Measurements from ENCODE around the gene SGTB.

SGTB gene

DNA sequence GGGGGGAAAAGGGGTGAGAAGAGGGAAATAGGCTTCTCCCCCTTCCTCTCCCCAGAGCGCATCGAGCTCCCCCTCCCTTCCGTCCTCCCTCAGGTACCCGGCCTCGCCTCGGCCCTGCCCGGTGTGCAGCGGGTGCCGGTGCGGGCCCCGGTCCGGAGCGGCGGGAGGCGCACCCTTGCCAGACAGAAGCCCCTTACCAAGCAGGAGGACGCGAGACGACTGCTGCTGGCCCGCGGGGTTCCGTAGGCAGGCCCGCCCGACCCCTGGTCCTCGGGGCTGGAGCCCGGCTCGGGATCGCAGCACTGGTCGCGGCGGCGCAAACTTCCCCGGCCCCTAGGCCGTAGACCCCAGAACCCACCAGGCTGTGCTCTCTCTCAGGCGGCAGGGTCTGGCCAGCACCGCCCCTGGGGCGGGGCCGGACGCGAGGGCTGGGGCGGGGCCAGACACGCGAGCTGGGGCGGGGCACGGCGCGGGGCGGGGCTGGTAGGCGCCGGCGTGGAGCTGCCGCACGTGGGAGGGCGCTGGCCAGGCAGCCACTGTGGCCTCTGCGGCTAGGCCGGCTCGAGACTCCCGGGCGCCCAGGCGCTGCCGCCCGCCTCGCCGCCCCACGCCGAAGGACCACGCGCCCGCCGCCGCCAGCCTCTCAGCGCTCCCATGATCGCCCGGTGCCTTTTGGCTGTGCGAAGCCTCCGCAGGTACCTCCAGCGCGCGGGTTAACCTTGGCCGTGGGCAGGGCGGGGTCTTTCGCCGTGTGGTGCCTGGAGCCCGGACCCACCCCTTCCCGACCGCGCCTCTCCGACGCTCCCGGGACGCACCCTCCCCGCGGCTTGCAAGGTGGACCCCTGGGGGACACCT lies at the start of gene SGTB, which contains the start of gene NLN:
Gene SGTB, minus strand, starts transcription at position 390 of the 855 bp plus-strand sequence. CDS start 1,302 bp downstream, outside the sequence.
Gene NLN, plus strand, starts transcription at position 486 of the 855 bp plus-strand sequence. Its CDS starts 169 bp downstream, at position 655.
- no peak for FAIRE-seq
- peak; percentile 34 for DNase-seq (ENCODE audit: low spot score)

GRCh38 chr5:65771266-65771665 lies 49.4 kb upstream of the SGTB start:
- DNase-seq (ENCODE audit: low spot score) (no peak), FAIRE-seq (no peak)

GRCh38 chr5:65769539-65769938 lies 47.6 kb upstream of the SGTB start:
- DNase-seq (ENCODE audit: low spot score) (peak; percentile 81), FAIRE-seq (peak; percentile 84)

- DNase-seq (ENCODE audit: low spot score) (no peak), FAIRE-seq (no peak)
These were observed 46.9 kb upstream of the SGTB start for GRCh38 chr5:65768723-65769346.

- no peak for DNase-seq (ENCODE audit: low spot score)
- no peak for FAIRE-seq
These were observed 45.7 kb upstream of the SGTB start for GRCh38 chr5:65767565-65767964.

DNA sequence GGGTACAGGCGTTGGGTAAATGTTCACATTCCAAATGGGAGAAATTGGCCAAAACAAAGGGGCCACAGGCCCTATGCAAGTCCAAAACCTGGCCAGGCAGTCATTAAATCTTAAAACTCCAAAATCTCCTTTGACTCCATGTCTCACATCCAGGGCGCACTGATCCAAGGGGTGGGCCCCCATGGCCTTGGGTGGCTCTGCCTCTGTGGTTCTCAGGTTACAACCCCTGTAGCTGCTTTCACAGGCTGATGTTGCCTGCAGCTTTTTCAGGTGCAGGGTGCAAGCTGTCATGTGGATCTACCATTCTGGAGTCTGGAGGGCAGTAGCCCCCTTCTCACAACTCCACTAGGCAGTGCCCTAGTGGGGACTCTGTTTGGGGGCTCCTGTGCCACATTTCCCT lies 44.9 kb upstream of the SGTB start:
- no peak for DNase-seq (ENCODE audit: low spot score)
- FAIRE-seq, result no peak

GRCh38 chr5:65766175-65766574 lies 44.3 kb upstream of the SGTB start:
- FAIRE-seq (no peak), DNase-seq (ENCODE audit: low spot score) (no peak)

GRCh38 chr5:65765582-65765981 lies 43.7 kb upstream of the SGTB start:
- FAIRE-seq (no peak), DNase-seq (ENCODE audit: low spot score) (no peak)

- FAIRE-seq (no peak), DNase-seq (ENCODE audit: low spot score) (no peak)
These were observed 40.3 kb upstream of the SGTB start for GRCh38 chr5:65762234-65762633.

DNA sequence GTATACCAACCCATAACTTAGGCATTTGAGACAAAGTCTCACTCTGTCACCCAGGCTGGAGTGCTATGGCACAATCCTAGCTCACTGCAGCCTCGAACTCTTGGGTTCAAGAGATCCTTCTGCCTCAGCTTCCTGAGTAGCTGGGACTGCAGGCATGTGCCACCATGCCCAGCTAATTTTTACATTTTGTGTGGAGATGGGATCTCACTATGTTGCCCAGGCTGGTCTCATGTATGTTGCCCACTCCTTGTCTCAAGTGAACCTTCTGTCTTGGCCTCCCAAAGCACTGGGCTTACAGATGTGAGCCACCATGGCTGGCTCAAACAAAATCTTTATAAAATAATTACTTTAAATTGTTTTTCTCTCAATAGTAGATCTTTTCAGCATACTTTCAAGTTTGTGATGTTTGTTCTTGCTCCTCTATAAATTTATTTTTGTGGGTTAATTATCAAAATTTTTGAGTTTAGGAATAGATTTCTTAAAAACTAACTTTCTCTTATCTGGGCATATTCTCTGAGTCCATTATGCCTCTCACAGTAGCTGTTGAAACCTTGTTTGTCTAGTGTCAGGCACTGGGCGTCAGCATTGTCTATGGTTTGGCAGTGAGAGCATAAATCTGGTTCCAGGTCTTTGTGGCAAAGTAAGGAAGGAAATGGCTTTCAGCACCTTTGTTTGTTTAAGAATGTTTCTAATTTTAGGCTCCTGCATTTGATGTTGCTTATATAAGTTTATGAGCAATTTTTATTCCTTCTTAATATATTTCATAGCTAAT lies 38.8 kb upstream of the SGTB start:
- DNase-seq (ENCODE audit: low spot score) (no peak), FAIRE-seq (no peak)

- FAIRE-seq, result no peak
- DNase-seq (ENCODE audit: low spot score), result no peak
These were observed 36.7 kb upstream of the SGTB start for GRCh38 chr5:65758546-65759144.

DNA sequence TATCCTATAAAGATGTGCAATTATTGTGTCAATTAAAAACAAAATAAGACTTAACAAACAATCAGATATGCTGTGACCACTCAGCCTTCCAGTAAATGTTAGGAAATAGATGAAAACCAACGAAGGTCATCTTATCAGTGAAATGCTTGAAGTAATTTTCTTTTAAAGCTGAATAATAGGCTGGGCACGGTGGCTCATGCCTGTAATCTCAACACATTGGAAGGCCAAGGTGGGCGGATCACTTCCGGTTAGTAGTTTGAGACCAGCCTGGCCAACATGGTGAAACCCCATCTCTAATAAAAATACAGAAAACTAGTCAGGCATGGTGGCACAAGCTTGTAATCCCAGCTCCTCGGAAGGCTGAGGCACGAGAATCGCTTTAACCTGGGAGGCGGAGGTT lies 31.3 kb upstream of the SGTB start:
- DNase-seq (ENCODE audit: low spot score) (no peak), FAIRE-seq (no peak)

DNA sequence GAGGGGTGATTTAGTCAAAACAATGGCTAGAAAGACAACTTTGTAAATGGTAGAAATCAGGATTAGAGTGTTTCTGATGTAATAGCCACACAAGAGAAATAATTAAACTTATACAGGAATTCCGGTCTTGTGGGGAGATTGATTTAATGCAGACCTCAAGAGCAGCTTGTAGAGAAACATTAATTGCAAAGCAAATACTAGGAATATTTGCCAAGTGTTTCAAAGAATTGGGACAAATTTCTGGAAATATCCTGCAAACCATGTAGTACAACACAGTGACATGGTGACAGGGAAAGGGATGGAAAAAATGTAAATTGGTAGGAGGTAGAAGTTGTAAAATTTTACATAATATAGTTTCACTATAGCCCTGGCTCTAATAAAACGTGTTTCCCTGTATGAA lies 29.0 kb upstream of the SGTB start:
- FAIRE-seq (no peak), DNase-seq (ENCODE audit: low spot score) (no peak)

DNA sequence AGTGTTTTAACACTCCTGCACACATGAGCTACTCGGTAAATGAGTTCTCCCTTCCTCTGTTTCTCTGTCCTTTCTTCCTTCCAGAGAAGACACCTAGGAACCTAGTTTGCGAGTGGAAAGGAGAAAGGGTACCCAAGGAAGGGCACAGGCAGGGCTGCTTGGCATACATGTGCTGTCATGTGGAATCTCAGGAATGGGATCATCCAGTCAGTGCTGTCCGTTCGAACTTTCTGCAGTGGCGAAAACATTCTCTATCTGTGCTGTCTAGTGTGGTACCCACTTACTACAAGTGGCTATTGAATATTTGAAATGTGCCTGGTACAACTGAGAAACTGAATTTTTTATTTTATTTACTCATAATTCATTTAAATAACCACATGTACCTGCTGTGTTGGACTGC lies 28.0 kb upstream of the SGTB start:
- DNase-seq (ENCODE audit: low spot score), result no peak
- no peak for FAIRE-seq

DNA sequence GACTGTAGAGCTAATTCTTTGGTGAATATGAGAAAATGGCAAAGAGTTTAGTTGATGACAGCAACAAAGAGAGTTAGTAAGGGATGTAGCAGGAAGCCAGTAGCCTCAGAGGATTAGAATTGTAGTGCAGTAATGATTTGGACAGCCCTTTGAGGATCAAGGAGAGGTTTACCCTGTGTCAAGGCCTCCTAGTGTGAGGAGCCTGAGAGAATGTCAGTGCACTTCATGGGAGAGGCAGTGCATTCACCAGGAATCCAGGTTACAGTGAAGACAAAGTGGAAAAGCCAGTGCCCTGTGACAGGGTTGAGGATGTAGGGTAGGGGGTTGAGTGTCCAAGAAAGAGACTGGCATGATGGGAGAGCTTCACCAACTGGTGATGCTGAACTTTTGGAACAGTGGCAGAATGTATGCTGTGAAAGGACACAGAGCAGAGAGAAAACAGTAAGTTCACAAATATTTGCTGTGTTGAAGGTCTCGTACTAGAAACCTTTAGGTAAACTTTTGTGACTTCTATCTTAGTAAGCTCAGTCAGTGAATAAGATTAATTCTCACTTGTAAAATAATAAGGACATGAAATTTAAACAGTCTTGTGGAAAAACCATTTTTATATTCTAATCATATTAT lies 27.4 kb upstream of the SGTB start:
- no peak for DNase-seq (ENCODE audit: low spot score)
- no peak for FAIRE-seq

DNA sequence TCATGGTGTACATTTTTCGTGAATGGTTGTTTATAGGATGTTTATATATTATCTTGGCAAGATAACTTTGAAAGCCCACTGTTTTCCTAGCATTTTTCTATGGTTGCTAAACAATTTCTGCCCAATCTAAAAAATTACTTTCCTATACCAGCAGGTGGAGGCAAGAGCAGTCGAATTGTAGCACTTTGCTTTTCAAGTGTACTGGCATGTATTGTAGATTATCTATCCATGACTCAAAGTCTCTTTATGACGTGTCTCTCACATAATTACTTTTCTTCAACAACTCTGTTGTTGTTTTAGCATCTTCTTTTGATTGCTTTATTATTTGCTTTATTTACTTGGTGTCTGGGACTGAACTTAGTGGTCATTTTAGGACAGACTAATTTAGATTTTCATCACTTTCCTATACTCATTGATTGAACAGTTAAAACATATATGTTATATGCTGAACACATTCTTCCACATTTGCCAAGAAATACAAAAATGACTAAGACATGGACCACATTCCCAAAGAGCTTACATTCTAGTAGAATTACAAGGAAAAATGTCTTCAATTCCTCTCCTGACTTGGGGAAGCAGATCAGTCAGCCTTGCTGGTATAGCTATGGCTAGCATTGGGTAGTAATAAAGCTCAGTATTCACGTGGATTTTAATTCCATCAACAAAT lies 20.8 kb upstream of the SGTB start:
- peak; percentile 62 for FAIRE-seq
- DNase-seq (ENCODE audit: low spot score), result peak; percentile 45

GRCh38 chr5:65739162-65739561 lies 17.3 kb upstream of the SGTB start:
- no peak for DNase-seq (ENCODE audit: low spot score)
- no peak for FAIRE-seq

DNA sequence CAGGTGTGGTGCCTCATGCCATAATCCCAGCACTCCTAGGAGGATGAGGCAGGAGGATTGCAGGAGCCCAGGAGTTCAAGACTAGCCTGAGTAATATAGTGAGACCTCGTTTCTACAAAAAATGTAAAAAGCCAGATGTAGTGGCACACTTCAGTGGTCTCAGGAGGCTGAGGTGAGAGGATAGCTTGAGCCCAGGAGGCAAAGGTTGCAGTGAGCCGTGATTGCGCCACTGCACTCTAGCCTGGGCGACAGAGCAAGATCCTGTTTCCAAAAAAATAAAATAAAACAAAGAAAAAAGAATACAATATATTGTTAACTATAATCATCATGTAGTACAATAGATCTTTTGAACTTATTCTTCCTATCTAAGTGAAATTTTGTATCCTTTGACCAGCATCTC lies 16.4 kb upstream of the SGTB start:
- no peak for DNase-seq (ENCODE audit: low spot score)
- no peak for FAIRE-seq

- DNase-seq (ENCODE audit: low spot score), result no peak
- FAIRE-seq, result no peak
These were observed 15.9 kb upstream of the SGTB start for GRCh38 chr5:65737842-65738241.

- FAIRE-seq, result no peak
These were observed 14.1 kb upstream of the SGTB start for GRCh38 chr5:65736011-65736410.

GRCh38 chr5:65734921-65735320 lies 13.0 kb upstream of the SGTB start:
- FAIRE-seq (no peak), DNase-seq (ENCODE audit: low spot score) (no peak)

More at GRCh38 chr5:65736011-65736410, 14.1 kb upstream of the SGTB start:
- no peak for DNase-seq (ENCODE audit: low spot score)

Data from RCC 7860 (cell line).